Activated CD4-positive, alpha-beta T cell treated with anti-CD3 and anti-CD28 coated beads, Interleukin-2, amount 10 ng/mL, durations not matched to agents 24 days and 14 days (primary cell): Measurements from ENCODE around the gene RASGRP3. TPM values are rescaled to one million over a fixed set of nuclear protein-coding genes. Genes with fewer than 3 reads are reported as not detected.
"Not testable (repeated sequence)": the region's sequence is repeated elsewhere in the genome, so short reads cannot be mapped to it uniquely, and the experiment has no call there.

Source experiments
- DNase-seq: peaks from one replicate; pipeline ENCODE4 v3.0.0; 2022
- H3K27ac Mint-ChIP-seq: one replicate; pipeline ENCODE4 v1.8.0; 2022; ENCODE audit warnings: mild to moderate bottlenecking, mixed read lengths
- H3K27me3 Mint-ChIP-seq: one replicate; pipeline ENCODE4 v1.8.0; 2022; ENCODE audit warnings: mixed read lengths
- H3K36me3 Mint-ChIP-seq: one replicate; pipeline ENCODE4 v1.8.0; 2022; ENCODE audit warnings: low read depth, mild to moderate bottlenecking, mixed read lengths
- H3K4me1 Mint-ChIP-seq: one replicate; pipeline ENCODE4 v1.8.0; 2021; ENCODE audit warnings: mixed read lengths
- H3K4me3 Mint-ChIP-seq: one replicate; pipeline ENCODE4 v1.8.0; 2022; ENCODE audit warnings: mild to moderate bottlenecking, moderate library complexity, mixed read lengths
- H3K9me3 Mint-ChIP-seq: one replicate; pipeline ENCODE4 v1.8.0; 2021; ENCODE audit warnings: mixed read lengths
- intact Hi-C: fragments of 100-400 bp; cut with micrococcal nuclease; formaldehyde crosslinking; loops from one replicate; pipeline ENCODE4 v1.15.1; 2023
- total RNA-seq: library from RNA; stranded (reverse); gene quantifications from 2 replicates; pipeline ENCODE4 v1.2.3, GENCODE V29; 2022

RASGRP3 gene
- total RNA-seq, 1 donor from 2014 or later = 3.3 TPM

DNA sequence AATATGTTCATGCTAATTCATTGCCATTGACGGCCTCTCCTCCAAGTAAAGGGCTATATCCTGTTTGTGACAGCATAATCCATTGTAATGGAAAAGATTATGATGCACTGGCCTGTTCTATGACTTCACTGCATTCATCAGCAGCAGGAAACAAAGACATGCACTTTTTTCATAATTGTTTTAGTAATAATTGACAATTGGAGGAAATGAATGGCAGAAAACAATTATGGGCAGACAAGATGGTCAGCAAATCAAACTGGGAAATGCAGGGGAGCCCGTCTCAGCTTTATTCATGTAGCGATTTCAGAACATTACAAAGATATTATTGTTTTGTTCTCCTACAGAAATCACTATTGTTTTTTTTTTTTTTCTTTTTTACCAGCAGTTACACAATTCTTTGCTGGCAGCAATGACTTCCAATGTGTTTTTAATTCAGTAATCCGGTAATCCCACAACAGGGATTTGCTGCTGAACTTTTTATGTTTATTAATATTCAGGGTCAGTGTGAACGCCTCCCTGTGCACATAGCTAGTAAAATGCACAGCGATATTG, 33.8 kb upstream of the RASGRP3 start:
- no peak overlapping the region for H3K27ac Mint-ChIP-seq
- H3K4me1 Mint-ChIP-seq = no peaks in the 10 kb centered on the region
- no peak for DNase-seq
- H3K9me3 Mint-ChIP-seq = no peaks in the 10 kb centered on the region
- H3K36me3 Mint-ChIP-seq = no peaks in the 10 kb centered on the region
- peaks cover 12% of the 10 kb centered on the region for H3K27me3 Mint-ChIP-seq
- H3K4me3 Mint-ChIP-seq = no peak overlapping the region
- intact Hi-C loops = no loop called here

DNA sequence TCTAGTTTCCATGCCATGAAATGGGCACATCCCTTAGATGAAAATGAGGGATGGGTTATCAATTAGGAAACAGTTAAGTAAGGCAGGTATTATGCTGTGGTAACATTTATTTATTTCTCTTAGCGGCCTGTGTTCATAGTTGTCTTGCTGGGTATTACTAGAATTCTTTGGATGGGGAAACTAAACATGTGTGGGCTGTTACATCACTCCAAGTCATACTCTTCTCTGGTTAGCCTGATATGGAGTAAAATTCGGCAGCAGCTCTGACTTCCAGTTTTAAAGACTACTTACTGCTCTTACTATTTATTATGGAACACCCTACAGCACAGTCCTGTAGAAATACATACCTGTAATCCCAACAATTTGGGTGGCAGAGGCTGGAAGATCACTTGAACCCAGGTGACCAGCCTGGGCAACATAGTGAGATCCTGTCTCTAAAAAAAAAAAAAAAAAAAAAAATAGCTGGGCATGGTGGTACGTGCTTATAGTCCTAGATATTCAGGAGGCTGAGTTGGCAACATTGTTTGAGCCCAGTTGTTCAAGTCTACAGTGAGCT, 33.1 kb upstream of the RASGRP3 start:
- Mint-ChIP-seq H3K27ac (no peak overlapping the region), H3K4me1 (no peaks in the 10 kb centered on the region), H3K9me3 (no peaks in the 10 kb centered on the region), H3K36me3 (no peaks in the 10 kb centered on the region), H3K4me3 (no peak overlapping the region), H3K27me3 (peaks cover 12% of the 10 kb centered on the region)
- intact Hi-C loops = no loop called here
- no peak for DNase-seq

DNA sequence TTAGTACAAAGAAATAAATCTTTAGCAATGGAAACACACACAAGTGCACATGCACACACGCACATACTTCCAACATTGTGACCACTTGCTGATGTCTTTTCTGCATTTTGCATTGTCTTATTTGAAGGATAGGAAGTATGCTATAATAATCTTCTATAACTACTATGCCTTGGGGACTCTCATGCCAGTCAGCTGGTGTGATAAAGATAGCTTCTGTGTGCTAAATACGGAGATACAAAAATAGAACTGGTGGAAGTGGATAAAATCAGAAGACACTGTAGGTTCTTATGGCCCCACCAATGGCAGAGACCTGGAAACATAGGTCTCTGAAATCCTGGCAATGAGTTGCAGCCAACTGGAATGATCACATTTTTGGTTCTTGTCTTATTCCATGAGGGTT, 31.5 kb upstream of the RASGRP3 start:
- Mint-ChIP-seq H3K36me3 (no peaks in the 10 kb centered on the region), H3K4me3 (no peak overlapping the region), H3K27ac (no peak overlapping the region), H3K27me3 (peaks cover 6% of the 10 kb centered on the region), H3K9me3 (no peaks in the 10 kb centered on the region), H3K4me1 (no peaks in the 10 kb centered on the region)
- intact Hi-C loops = no loop called here
- no peak for DNase-seq

GRCh38 chr2:33448220-33448899, 28.1 kb upstream of the RASGRP3 start:
- H3K27me3 Mint-ChIP-seq = peaks cover 5% of the 10 kb centered on the region

DNA sequence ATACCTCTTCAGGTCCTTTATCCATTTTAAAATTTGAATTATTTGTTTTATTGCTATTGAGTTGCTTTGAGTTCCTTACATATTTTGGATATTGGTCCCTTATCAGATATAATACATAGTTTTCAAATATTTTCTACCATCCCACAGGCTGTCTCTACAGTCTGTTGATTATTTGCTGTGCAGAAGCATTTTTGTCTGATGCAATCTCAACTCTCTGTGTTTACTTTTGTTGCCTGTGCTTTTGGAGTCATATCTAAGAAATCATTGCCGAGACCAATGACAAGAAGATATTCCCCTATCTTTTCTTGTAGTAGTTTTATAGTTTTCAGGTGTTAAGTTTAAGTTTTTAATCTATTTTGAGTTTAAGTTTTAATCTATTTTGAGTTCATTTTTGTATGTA, 25.2 kb upstream of the RASGRP3 start:
- intact Hi-C loops = no loop called here
- DNase-seq = no peak
- Mint-ChIP-seq H3K27ac (no peak overlapping the region), H3K9me3 (peaks cover 11% of the 10 kb centered on the region), H3K27me3 (peaks cover 7% of the 10 kb centered on the region), H3K4me1 (no peaks in the 10 kb centered on the region), H3K36me3 (no peaks in the 10 kb centered on the region), H3K4me3 (no peak overlapping the region)

More at GRCh38 chr2:33448220-33448899, 28.1 kb upstream of the RASGRP3 start:
- Mint-ChIP-seq H3K36me3 (no peaks in the 10 kb centered on the region), H3K27ac (no peak overlapping the region), H3K9me3 (peaks cover 11% of the 10 kb centered on the region), H3K4me3 (no peak overlapping the region), H3K4me1 (no peaks in the 10 kb centered on the region)
- DNase-seq = no peak
- intact Hi-C loops = no loop called here

GRCh38 chr2:33451825-33452224, 24.6 kb upstream of the RASGRP3 start:
- H3K4me3 Mint-ChIP-seq = no peak overlapping the region
- peaks cover 11% of the 10 kb centered on the region for H3K9me3 Mint-ChIP-seq
- no peak for DNase-seq
- no peaks in the 10 kb centered on the region for H3K36me3 Mint-ChIP-seq
- H3K27me3 Mint-ChIP-seq = peaks cover 7% of the 10 kb centered on the region
- no peaks in the 10 kb centered on the region for H3K4me1 Mint-ChIP-seq
- intact Hi-C loops = no loop called here
- no peak overlapping the region for H3K27ac Mint-ChIP-seq

DNA sequence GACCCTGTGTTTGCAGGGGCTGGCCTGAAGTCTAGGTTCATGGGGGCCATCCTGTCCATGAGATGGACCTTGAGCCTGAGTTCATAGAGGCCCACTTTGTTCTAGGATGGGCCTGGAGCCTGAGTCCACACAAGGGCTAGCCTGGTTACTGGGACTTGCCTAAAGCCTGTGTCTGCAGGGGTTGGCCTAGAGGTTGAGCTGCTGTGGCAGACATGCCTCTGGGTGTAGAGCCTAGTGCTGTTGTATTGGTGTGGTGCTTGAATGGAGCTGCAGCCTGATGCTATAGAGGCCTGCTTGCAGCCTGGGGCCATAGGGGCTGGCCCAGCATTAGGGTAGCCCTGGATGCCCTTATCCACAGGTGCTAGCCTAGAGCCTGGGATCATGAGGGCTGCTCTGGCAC, 23.9 kb upstream of the RASGRP3 start:
- H3K9me3 Mint-ChIP-seq = peaks cover 11% of the 10 kb centered on the region
- no peak overlapping the region for H3K4me3 Mint-ChIP-seq
- DNase-seq = no peak
- H3K27ac Mint-ChIP-seq = no peak overlapping the region
- intact Hi-C loops = no loop called here
- no peaks in the 10 kb centered on the region for H3K4me1 Mint-ChIP-seq
- H3K36me3 Mint-ChIP-seq = no peaks in the 10 kb centered on the region
- peaks cover 7% of the 10 kb centered on the region for H3K27me3 Mint-ChIP-seq

DNA sequence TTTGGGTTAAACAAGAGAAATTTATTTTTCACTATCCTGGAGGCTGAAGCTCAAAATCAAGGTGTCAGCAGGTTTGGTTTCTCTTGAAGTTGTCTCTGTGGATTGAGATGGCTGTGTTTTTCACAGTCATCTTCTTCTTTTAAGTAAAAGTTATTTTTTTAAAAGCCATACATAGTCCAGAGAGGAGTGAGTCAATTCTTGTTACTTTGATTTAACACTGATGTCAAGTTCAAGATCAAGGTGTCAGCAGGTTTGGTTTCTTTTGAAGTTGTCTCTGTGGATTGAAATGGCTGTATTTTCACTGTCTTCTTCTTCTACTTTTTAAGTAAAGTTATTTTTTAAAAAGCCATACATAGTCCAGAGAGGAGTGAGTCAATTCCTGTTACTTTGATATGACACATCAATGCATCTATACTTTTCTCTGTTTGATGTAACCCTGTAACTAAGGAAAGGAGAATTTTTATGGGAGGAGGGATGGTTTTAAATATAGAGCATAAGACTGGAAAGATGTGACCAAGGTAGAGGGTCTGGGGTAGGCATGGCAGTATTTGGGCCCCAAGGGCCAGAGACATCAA, 22.5 kb upstream of the RASGRP3 start:
- H3K4me3 Mint-ChIP-seq = no peak overlapping the region
- intact Hi-C loops = no loop called here
- peaks cover 11% of the 10 kb centered on the region for H3K9me3 Mint-ChIP-seq
- H3K27me3 Mint-ChIP-seq = peaks cover 7% of the 10 kb centered on the region
- DNase-seq = no peak
- H3K4me1 Mint-ChIP-seq = no peaks in the 10 kb centered on the region
- no peaks in the 10 kb centered on the region for H3K36me3 Mint-ChIP-seq
- H3K27ac Mint-ChIP-seq = no peak overlapping the region

DNA sequence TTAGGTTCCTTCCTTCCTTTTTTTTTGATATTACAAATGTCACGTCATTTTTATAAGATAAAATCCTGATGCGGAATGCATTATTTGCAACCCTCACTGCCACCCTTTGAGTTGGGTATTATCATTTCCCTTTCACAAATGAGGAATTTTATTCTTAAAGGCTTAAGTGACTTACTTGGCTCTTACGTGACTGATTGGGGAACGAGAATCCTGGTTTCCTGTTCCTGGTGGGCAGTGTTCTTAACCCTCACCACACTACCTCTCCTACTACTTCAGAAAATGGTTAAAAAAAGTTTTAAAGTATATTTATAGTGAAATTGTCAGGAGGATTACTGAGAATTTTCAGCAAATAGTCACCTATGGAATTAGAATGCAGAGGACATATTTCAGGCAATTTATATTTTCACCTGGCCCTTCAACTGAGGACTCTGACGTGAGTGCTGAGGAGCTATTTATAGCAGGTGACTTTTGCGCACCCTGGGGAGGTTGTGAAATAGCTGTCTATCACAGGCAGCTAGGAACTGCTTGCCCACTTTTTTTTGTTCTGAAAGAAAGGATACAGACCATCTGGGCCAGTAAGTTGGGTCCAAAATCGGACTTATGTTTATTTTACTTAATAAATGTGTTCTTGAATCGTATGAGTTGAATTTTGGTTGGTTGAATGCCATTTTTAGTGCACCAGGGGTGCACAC, 18.7 kb upstream of the RASGRP3 start:
- peaks cover 6% of the 10 kb centered on the region for H3K27me3 Mint-ChIP-seq
- no peaks in the 10 kb centered on the region for H3K36me3 Mint-ChIP-seq
- no peaks in the 10 kb centered on the region for H3K9me3 Mint-ChIP-seq
- intact Hi-C loops = no loop called here
- H3K27ac Mint-ChIP-seq = no peak overlapping the region
- no peak overlapping the region for H3K4me3 Mint-ChIP-seq
- no peak for DNase-seq
- no peaks in the 10 kb centered on the region for H3K4me1 Mint-ChIP-seq

DNA sequence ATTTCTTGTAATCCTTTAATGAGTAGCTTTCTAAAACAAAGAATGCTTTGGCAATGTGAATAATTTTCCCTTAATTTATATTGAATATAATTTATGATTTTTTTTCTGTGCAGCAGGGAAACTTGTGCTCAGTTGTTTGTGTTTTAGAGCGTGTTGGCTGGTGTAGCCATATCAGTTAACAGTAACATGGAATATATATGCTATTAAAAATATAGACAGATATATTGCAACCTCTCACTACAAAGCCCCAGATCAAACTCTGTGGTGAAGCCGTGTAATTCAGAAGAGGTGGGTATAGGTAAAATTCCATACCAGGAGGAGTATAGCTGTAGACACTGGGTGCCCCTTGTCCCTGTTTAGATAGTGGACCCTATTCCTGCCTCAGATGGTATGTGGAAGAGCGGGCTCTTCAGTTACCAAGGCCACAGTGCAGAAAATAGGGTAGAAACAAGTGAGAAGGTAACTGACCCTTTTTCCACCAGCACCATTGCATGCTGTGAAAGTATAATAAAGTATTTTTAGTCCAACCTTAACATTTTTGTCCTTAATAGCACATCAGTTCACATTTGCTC, 18.1 kb upstream of the RASGRP3 start:
- no peaks in the 10 kb centered on the region for H3K4me1 Mint-ChIP-seq
- no peaks in the 10 kb centered on the region for H3K9me3 Mint-ChIP-seq
- H3K27me3 Mint-ChIP-seq = peaks cover 6% of the 10 kb centered on the region
- no peak for DNase-seq
- no peak overlapping the region for H3K4me3 Mint-ChIP-seq
- no peak overlapping the region for H3K27ac Mint-ChIP-seq
- H3K36me3 Mint-ChIP-seq = no peaks in the 10 kb centered on the region
- intact Hi-C loops = no loop called here

GRCh38 chr2:33459745-33460144, 16.7 kb upstream of the RASGRP3 start:
- intact Hi-C loops = no loop called here
- H3K4me1 Mint-ChIP-seq = no peaks in the 10 kb centered on the region
- DNase-seq = no peak
- no peaks in the 10 kb centered on the region for H3K36me3 Mint-ChIP-seq
- peaks cover 4% of the 10 kb centered on the region for H3K27me3 Mint-ChIP-seq
- no peaks in the 10 kb centered on the region for H3K9me3 Mint-ChIP-seq
- no peak overlapping the region for H3K27ac Mint-ChIP-seq
- no peak overlapping the region for H3K4me3 Mint-ChIP-seq

DNA sequence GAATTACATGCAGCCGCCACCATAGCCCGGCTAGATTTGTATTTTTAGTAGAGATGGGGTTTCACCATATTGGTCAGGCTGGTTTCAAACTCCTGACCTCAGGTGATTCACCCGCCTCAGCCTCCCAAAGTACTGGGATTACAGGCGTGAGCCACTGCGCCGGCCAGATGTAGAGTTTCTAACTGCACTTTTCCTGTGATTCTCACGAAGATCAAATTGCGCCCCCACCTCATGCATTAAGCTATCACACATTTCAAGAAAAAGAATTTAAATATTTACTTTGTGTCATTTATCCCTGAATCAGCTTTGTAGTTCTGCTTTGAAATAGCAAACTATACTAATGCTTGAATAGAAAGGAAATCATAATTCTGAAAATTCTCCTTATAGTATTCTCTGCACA, 13.9 kb upstream of the RASGRP3 start:
- H3K27me3 Mint-ChIP-seq, intact Hi-C loops, H3K4me3 Mint-ChIP-seq, H3K9me3 Mint-ChIP-seq, H3K27ac Mint-ChIP-seq, H3K4me1 Mint-ChIP-seq, DNase-seq, H3K36me3 Mint-ChIP-seq: not testable (repeated sequence)

DNA sequence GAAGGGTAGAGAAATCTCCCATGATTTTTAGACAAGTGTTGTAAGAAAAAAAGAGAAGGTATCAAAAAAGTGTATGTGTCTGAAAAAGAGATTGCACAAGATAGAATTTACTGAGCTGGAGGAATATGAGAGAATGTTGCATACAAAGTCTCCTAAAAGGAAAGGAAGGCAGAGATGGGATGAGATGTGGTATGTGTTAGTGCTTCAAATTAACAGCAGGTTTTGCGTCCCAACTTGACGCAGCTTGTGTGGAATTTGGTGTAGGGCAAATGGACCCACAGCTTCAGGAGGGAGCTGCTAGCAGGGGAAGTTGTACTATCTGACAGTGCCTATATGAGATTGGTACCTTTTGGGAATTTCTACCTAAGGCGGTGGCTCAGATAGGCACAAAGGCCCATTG, 9.0 kb upstream of the RASGRP3 start:
- Mint-ChIP-seq H3K9me3 (no peaks in the 10 kb centered on the region), H3K27ac (no peak overlapping the region), H3K36me3 (no peaks in the 10 kb centered on the region), H3K27me3 (peaks cover 7% of the 10 kb centered on the region), H3K4me3 (no peak overlapping the region), H3K4me1 (no peaks in the 10 kb centered on the region)
- no peak for DNase-seq
- intact Hi-C loops = no loop called here

DNA sequence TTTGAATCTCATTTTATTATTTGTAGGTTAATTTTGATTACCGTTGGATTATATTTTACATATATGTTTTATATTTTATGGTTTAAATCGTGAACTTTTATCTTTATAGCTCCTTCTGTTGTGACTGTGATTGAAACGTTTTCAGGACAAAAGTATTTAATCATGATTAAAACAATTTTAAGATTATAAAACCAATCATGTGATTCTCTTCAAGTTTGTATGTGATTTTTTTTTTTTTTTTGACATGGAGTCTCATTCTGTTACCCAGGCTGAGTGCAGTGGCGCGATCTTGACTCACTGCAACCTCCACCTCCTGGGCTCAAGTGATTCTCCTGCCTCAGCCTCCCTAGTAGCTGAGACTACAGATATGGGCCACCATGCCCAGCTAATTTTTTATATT, 7.2 kb upstream of the RASGRP3 start:
- DNase-seq = no peak
- intact Hi-C loops = no loop called here

More for the DNA sequence above, 7.2 kb upstream of the RASGRP3 start:
- Mint-ChIP-seq H3K27me3 (peaks cover 9% of the 10 kb centered on the region), H3K27ac (no peak overlapping the region), H3K36me3 (no peaks in the 10 kb centered on the region), H3K4me1 (peaks cover 3% of the 10 kb centered on the region), H3K9me3 (no peaks in the 10 kb centered on the region), H3K4me3 (no peak overlapping the region)
